ENCODE results near the gene NCLN.

- TF ChIP-seq, protein P1, sequence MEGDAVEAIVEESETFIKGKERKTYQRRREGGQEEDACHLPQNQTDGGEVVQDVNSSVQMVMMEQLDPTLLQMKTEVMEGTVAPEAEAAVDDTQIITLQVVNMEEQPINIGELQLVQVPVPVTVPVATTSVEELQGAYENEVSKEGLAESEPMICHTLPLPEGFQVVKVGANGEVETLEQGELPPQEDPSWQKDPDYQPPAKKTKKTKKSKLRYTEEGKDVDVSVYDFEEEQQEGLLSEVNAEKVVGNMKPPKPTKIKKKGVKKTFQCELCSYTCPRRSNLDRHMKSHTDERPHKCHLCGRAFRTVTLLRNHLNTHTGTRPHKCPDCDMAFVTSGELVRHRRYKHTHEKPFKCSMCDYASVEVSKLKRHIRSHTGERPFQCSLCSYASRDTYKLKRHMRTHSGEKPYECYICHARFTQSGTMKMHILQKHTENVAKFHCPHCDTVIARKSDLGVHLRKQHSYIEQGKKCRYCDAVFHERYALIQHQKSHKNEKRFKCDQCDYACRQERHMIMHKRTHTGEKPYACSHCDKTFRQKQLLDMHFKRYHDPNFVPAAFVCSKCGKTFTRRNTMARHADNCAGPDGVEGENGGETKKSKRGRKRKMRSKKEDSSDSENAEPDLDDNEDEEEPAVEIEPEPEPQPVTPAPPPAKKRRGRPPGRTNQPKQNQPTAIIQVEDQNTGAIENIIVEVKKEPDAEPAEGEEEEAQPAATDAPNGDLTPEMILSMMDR (IDR thresholded peaks at IDR 0.05) = no peak
- no peak for TF ChIP-seq POLR2A (IDR thresholded peaks at IDR 0.05)
Observed at GRCh38 chr19:3211191-3211590, 25.5 kb downstream of the NCLN start.

All from prostate gland (tissue), 2 donors.